Subcutaneous adipose tissue (tissue), 4 donors: Measurements from ENCODE around the gene KIRREL3. TPM values are rescaled to one million over a fixed set of nuclear protein-coding genes. Genes with fewer than 3 reads are reported as not detected.

Source experiments
- total RNA-seq, 4 donors: library from RNA; depleted of rRNA; stranded (reverse); fragments of >200 nt; gene quantifications; one replicate each; pipeline ENCODE4 v1.1.0, GENCODE V29; 2016
- TF ChIP-seq, protein P1 (sequence below): fragments of 450-650 bp; IDR thresholded peaks from one replicate; pipeline ENCODE4 v1.5.1; 2016; ENCODE audit warnings: low read depth, mild to moderate bottlenecking, control low read depth, antibody characterized with exemption, moderate library complexity

The KIRREL3 gene
- total RNA-seq, 4 donors from 2014 or later = not detected

DNA sequence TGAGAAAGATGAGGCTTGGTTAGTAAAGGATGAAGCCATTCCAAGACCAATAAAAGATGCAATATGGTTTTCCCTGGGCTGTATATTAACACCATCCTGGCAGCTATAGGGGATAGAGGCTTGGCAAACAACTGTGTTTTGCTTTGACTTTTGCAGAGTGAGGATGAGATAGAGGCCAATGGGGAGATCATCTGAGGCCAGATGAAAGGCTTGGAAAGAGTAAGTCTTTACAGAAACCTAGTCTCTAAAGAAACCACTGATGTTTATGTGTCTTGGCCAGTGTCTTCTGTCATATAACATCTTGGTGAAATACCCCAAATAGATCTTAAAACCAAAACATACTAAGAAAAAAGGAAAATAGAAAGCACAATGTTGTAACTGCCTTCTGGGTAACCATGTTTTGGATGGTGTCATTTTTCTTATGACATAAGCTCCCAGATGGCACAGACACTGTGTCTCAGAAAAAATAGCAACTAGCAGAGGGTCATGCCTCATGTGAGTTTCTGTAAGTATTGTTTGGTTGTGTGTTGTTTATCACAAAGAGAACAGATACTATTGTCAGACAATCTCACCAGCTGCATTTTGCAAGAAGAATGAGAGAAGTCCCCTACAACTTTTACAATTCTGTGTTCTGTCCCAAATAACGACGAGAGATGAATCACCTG, 339.7 kb downstream of the KIRREL3 start:
- TF ChIP-seq, protein P1, sequence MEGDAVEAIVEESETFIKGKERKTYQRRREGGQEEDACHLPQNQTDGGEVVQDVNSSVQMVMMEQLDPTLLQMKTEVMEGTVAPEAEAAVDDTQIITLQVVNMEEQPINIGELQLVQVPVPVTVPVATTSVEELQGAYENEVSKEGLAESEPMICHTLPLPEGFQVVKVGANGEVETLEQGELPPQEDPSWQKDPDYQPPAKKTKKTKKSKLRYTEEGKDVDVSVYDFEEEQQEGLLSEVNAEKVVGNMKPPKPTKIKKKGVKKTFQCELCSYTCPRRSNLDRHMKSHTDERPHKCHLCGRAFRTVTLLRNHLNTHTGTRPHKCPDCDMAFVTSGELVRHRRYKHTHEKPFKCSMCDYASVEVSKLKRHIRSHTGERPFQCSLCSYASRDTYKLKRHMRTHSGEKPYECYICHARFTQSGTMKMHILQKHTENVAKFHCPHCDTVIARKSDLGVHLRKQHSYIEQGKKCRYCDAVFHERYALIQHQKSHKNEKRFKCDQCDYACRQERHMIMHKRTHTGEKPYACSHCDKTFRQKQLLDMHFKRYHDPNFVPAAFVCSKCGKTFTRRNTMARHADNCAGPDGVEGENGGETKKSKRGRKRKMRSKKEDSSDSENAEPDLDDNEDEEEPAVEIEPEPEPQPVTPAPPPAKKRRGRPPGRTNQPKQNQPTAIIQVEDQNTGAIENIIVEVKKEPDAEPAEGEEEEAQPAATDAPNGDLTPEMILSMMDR = no peak

DNA sequence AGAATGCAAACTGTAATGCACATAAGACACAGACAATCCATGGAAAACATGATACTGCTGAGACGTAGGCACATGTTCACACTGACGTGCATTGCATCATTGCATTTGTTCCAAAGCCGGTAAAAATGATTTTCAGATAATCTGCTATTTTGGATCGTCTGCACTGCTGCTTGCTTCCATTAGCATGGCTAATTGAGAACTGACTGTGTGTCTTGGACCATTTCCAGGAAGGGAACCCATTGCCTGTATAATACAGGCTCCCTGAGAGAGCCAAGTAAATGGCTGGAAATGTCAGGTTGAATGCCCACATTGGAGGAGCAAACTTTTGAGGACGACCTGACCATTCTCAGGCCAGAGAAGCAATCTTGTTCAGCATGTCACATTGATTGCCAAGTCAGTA, 340.2 kb downstream of the KIRREL3 start:
- TF ChIP-seq, protein P1 = no peak

DNA sequence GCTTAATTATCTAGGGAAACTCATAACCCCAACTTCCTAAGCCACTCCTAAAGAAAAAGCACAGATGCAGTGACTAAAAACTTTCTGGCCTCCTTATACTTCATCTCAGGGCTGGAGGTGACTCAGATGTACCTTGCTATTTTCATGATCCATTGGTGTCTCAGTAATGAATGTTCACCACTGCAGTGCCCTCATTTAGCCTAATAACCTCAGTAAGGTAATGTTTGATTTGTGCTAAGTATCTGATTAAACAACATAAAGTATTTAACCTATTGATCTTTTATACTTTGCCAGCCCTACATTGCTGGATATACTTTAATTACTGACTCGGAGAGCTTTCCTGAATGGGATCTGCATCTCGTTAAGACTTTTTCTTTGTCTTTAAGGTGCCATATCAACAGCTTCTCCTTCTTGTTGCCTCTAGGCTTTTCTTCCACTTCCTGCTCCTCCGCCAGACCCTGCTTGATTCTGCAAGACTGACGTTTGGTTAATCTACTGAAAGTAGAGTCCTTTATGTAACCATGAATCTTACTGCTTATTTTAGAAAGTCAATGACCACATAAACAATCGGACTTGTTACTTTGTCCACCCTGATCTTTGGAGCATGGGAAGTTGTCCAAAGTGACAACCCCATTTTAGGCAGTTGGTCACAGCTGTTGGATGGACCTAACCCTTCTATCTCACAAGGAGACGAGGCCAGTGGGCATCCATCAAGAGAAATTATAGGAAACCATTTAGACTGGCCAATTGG, 342.1 kb downstream of the KIRREL3 start:
- TF ChIP-seq, protein P1 = no peak

DNA sequence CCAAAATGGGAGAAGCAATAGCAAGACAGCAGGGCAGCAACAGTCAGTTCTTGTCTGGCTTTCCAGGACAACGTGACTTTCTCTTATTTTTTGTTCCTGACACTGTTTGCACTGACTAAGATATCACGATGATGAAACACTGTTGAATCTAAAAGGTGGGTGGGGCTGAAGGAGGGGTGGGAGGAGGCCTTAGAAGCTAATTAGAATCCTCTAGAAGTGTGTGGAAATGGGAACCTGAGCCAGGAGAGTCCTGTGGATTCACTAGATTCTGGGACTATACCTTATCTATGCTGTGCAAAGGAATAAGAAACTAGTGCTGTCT, 344.8 kb downstream of the KIRREL3 start:
- TF ChIP-seq, protein P1 = no peak

DNA sequence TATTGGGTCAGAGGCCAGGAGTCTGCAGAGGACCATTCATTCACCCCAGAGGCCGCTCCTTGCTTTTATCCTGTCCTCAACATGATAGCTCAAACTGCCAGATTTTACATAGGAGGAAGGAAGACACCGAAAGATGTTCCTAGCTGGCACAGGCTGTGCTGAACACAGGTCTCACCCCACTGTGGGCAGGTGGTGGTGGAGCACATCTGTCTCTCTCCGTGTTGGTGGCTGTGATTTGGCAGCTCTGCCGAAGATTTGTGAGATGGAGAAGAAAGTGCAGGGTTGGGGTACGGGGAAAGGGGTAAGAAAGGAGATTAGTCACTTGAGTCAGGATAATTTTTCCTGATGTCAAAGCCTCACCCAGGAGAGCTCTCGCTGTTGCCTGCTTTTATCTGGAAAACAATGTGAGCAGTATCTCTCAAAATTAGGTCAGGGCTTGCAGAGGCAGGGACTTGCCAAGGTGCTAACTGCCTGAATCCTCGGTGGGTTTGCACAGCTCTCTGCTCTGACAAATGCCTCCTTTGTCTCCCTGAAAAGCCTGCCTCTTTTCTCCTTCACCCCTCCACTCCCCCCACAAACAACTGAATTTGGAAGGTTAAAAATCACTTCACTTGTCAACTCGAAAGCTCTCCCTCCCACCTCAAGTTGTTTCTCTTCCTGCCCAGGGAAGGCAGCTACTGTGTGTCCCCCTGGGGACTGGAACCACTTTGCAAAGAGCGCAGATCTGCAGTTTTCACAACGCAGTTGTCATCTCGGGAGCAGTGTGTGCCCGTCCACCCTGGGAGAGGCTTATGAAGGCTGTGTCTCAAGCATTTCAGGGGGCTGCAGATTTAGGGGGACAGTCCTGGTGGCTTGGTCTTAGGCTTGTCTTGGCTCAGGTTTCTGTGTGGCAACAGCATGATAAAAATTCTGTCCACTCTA, 345.4 kb downstream of the KIRREL3 start:
- TF ChIP-seq, protein P1 = no peak

DNA sequence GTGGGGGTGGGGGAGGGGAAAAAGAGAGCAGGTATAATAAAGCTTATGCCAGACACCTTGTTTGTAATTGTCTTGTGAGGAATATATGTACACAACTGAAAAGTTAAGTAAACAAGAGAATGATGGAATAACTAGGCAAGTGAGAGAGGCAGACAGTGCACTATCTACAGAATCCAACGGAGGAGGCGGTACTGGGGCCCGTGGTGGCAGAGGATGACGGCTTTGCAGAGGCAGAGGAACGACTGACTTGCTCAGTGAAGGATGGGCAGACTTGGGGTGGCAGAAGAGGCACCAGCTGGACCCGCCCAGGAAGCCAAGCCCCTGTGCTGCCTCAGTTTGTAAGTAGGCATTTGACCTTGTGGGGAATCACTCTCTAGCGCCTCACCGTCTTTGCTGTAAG, 347.5 kb downstream of the KIRREL3 start:
- TF ChIP-seq, protein P1 = no peak

DNA sequence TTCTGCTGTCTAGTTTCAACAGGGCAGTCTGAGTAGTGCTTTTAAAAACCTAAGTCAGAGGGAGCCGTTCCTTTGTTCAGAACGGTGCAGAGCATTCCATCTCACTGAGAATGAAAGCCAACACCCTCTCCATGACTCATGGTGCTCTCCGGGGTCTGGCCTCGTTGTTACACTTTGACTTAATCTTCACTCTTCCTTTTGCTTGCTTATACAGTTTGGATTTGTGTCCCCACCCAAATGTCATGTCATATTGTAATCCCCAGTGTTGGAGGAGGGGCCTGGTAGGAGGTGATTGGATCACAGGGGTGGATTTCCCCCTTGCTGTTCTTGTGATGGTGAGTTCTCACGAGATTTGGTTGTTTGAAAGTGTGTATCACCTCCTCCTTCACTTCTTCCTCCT, 352.8 kb downstream of the KIRREL3 start:
- TF ChIP-seq, protein P1 = no peak
